ENCODE measurements around the gene ISL2. TPM values are rescaled to one million over a fixed set of nuclear protein-coding genes. Genes with fewer than 3 reads are reported as not detected.

The ISL2 gene
- total and polyA plus RNA-seq, 3 donors from 2014 or later, result 0.88 to 4.2 (median 3.5) TPM

DNA sequence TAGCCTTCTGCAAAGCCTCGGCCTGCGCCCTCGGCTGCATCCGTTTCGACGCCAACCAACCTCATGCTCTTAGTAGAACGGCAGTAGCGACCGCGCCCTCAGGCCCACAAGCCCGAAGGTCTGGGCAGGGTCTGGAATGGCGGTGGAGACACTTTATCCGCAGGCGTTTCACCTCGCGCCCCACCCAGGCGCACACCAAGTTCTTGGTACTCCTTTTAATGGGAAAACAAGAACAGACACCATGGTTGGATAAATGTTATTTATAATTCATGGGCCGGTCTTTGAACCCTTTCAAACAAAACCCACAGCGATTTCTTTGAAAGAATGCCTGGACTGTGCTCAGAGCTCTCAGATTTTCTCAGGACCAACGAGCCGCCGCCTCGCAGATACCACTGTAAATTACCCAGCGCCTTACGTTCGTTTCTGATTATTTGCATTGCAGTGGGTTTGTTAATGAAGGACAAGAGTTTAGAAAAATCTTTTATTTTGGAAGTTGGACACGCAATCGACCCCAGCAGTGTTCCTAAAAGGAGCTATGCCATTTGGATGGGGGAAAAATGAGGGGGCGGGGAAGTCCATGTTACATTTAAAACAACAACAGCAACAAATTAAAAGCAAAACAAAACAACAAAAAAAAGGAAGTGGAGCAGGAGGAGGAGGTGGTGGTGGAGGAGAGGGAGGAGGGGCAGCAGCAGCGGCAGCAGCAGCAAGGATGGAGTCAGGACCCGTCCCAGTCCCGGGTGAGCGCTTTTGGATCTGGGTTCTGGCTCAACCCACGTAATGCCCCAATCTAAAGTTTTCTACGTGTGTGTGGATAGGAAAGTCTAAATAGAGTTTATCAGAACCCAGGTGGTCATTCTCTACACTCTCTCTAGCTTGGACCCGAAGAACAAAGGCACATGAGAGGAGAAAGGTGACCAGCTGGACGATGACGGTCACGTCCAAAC is 993 bp upstream of the ISL2 start:
- no peak overlapping the region for H3K27ac ChIP-seq
- H3K4me3 ChIP-seq, result peak overlapping the region; percentile 21 to 22
- intact Hi-C loops (cut with DNase I; ENCODE audit: low total_unique reads), result no loop called here
- 13 to 14% methylated on average over 39 of the region's 39 CpGs for WGBS, 2 donors
- H3K27me3 ChIP-seq, result peaks cover 3% of the 10 kb centered on the region
- no peaks in the 10 kb centered on the region for H3K36me3 ChIP-seq (ENCODE audit: low read depth, missing control alignments)
- TF ChIP-seq, protein P1, sequence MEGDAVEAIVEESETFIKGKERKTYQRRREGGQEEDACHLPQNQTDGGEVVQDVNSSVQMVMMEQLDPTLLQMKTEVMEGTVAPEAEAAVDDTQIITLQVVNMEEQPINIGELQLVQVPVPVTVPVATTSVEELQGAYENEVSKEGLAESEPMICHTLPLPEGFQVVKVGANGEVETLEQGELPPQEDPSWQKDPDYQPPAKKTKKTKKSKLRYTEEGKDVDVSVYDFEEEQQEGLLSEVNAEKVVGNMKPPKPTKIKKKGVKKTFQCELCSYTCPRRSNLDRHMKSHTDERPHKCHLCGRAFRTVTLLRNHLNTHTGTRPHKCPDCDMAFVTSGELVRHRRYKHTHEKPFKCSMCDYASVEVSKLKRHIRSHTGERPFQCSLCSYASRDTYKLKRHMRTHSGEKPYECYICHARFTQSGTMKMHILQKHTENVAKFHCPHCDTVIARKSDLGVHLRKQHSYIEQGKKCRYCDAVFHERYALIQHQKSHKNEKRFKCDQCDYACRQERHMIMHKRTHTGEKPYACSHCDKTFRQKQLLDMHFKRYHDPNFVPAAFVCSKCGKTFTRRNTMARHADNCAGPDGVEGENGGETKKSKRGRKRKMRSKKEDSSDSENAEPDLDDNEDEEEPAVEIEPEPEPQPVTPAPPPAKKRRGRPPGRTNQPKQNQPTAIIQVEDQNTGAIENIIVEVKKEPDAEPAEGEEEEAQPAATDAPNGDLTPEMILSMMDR (IDR thresholded peaks at IDR 0.05), result no peak
- no peak for TF ChIP-seq POLR2A (IDR thresholded peaks at IDR 0.05)
- peaks cover 10% of the 10 kb centered on the region for H3K4me1 ChIP-seq
- DNase-seq, result no peak
- H3K9me3 ChIP-seq, result no peaks in the 10 kb centered on the region

DNA sequence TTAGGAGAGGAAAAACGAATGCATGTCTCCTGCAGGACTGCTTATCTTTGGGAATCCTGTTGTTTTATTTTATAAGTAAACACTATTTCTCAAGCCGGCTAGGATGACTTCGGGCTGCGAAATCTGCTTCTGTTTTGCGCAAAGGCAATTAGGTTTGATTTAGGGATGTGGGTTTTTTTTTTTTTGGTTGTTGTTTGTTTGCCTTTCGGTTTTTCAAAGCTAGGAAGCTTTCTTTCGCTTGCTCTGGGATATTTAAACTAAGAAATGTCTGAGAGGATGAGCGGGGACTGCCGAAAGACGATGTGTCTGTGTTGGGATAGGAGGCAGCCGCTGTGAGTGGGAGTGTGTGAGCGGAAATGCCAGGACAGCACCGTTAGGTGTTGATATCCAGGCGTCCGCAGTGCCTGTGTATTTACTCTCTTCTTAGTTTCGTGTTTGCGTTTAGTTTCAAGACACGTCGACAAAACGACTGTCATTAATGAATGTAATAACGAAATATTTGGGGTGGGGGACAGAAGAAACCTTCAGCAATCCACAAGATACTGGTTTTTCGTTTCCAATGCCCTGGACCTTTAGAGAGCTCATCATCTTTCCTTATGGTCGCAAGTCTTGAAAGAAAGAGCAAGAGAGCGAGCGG is 604 bp downstream of the ISL2 start:
- Histone ChIP-seq H3K4me3 (peak overlapping the region in 1 of 2 donors; percentile 22), H3K4me1 (peaks cover 16% of the 10 kb centered on the region), H3K9me3 (no peaks in the 10 kb centered on the region), H3K27ac (no peak overlapping the region), H3K27me3 (peaks cover 3% of the 10 kb centered on the region), H3K36me3 (ENCODE audit: low read depth, missing control alignments) (no peaks in the 10 kb centered on the region)
- TF ChIP-seq, protein P1 (IDR thresholded peaks at IDR 0.05), result no peak
- no peak for TF ChIP-seq POLR2A (IDR thresholded peaks at IDR 0.05)
- DNase-seq, result no peak
- WGBS, 2 donors, result 10 to 18% methylated on average over 25 of the region's 25 CpGs
- intact Hi-C loops (cut with DNase I; ENCODE audit: low total_unique reads), result no loop called here

DNA sequence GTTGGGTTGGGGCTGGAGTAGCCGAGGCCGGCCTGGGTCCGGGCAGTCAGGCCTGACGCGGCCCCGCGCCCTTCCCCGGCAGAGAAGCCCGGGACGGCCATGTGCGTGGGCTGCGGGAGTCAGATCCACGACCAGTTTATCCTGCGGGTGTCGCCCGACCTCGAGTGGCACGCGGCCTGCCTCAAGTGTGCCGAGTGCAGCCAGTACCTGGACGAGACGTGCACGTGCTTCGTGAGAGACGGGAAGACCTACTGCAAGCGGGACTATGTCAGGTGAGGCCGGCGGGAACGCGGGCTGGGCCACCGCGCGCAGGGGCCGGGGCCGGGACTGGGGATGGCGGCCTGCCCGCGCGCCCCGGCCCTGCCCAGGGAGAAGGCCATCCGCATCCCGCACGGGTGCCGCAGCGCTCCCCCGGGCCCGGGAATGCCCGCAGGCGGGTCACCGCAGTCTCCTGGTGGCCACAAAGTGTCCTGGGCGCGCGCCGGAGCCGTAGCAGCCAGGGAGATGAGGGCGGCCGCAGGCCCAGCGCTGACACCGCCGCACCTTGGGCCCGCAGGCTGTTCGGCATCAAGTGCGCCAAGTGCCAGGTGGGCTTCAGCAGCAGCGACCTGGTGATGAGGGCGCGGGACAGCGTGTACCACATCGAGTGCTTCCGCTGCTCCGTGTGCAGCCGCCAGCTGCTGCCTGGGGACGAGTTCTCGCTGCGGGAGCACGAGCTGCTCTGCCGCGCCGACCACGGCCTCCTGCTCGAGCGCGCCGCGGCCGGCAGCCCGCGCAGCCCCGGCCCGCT is 1.3 kb downstream of the ISL2 start:
- 5 to 19% methylated on average over 3 to 70 of the region's 89 CpGs for WGBS, 2 donors
- H3K27ac ChIP-seq, result no peak overlapping the region
- H3K4me1 ChIP-seq, result peaks cover 16% of the 10 kb centered on the region
- TF ChIP-seq POLR2A (IDR thresholded peaks at IDR 0.05), result no peak
- TF ChIP-seq, protein P1 (IDR thresholded peaks at IDR 0.05), result no peak
- no peaks in the 10 kb centered on the region for H3K9me3 ChIP-seq
- peaks cover 3% of the 10 kb centered on the region for H3K27me3 ChIP-seq
- DNase-seq, result no peak
- no peaks in the 10 kb centered on the region for H3K36me3 ChIP-seq (ENCODE audit: low read depth, missing control alignments)
- intact Hi-C loops (cut with DNase I; ENCODE audit: low total_unique reads), result no loop called here
- H3K4me3 ChIP-seq, result no peak overlapping the region

DNA sequence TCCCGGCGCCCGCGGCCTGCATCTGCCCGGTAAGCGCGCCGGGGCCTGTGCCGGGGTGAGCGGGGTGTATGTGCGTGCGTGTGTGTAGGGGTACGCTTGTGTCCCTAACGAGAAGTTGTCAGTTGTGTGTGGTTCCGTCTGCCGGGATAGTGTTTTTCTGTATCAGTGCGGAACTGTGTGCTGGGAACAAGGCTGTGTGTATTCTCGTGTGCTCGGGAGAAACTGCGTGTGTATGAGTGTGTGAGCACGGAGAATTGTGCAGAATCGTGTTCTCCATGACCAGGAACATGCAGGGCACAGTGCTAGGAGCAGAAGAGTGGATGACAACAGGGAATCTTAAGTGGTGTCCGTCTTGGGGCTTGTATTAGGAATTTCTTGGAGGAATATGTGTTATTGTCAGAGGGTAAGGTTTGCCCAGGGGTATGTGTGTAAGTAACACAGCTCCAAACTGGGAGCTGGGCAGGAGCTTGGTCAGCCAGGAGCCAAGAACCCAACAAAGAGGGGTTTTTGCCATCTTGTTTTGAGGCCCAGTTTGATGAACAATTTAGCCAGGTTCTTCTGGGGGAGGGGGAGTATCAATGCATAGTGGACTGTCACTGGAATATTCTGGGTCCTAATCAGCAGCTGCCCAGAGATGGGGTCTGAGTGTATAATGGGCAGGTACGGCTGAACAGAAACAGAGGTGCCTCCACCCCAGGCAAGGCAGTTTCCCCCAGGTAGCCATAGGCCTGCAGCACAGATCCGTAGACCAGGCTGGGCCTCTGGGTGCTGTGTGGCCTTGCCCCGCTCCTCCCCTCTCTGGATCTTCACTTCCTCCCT is 2.1 kb downstream of the ISL2 start:
- Histone ChIP-seq H3K27ac (no peak overlapping the region), H3K9me3 (no peaks in the 10 kb centered on the region), H3K36me3 (ENCODE audit: low read depth, missing control alignments) (no peaks in the 10 kb centered on the region), H3K4me1 (peaks cover 16% of the 10 kb centered on the region), H3K4me3 (no peak overlapping the region), H3K27me3 (peaks cover 3% of the 10 kb centered on the region)
- TF ChIP-seq, protein P1 (IDR thresholded peaks at IDR 0.05), result no peak
- no peak for TF ChIP-seq POLR2A (IDR thresholded peaks at IDR 0.05)
- DNase-seq, result no peak
- intact Hi-C loops (cut with DNase I; ENCODE audit: low total_unique reads), result no loop called here
- WGBS, 2 donors, result 20 to 38% methylated on average over 21 to 26 of the region's 26 CpGs

Data from testis (tissue), 3 donors.